Measurements from ENCODE around the gene CA10. TPM values are rescaled to one million over a fixed set of nuclear protein-coding genes. Genes with fewer than 3 reads are reported as not detected.

Gene CA10
- total and polyA plus RNA-seq, 2 of the 4 experiments (the other 2 are of a cell fraction), result not detected

- no TSS peak for BruUV-seq (replicated peaks)
- no peak overlapping the region for H4K5ac ChIP-seq (ENCODE audit: low read depth, low read length)
- H2AK9ac ChIP-seq (replicated peaks; ENCODE audit: low read depth, low read length, poor library complexity), result no peak overlapping the region
- H2AK5ac ChIP-seq (ENCODE audit: low read depth, low read length), result no peak overlapping the region
- no peak overlapping the region for H2BK20ac ChIP-seq (ENCODE audit: low read depth, low read length)
- H3K9me3 ChIP-seq (ENCODE audit: control insufficient read depth, insufficient read depth, low read length), result peaks cover 9% of the 10 kb centered on the region
- no peak overlapping the region for H3K56ac ChIP-seq (ENCODE audit: extremely low read depth, insufficient read depth, low read length)
- CTCF ChIA-PET, result no interaction called here
- H3K4ac ChIP-seq (ENCODE audit: low read depth, low read length), result no peak overlapping the region
- no peak overlapping the region for H3K27ac ChIP-seq (ENCODE audit: insufficient read depth, low read length)
- H3K36me3 ChIP-seq (ENCODE audit: control insufficient read depth, insufficient read depth, low read length), result no peaks in the 10 kb centered on the region
- no peak overlapping the region for H3K4me3 ChIP-seq (ENCODE audit: insufficient read depth, low read depth, low read length)
- no peaks in the 10 kb centered on the region for H3K9me1 ChIP-seq (ENCODE audit: insufficient read depth, low read length)
- no peak for ATAC-seq (ENCODE audit: low read depth)
- no peak overlapping the region for H3K4me2 ChIP-seq (ENCODE audit: low read depth, low read length)
- POLR2A ChIA-PET (ENCODE audit: unreplicated experiment), result no interaction called here
- no peaks in the 10 kb centered on the region for H3K79me1 ChIP-seq (ENCODE audit: low read depth in 1 of 2, low read length in 2 of 2)
- H3K23ac ChIP-seq (ENCODE audit: low read depth, low read length), result no peak overlapping the region
- no CpG with 5 or more reads among the region's 2 CpGs for WGBS, 2 experiments (ENCODE audit: extremely low coverage in 2 of 2, insufficient read length in 1 of 2)
- no peak overlapping the region for H3K9ac ChIP-seq (ENCODE audit: low read depth, low read length)
- no peaks in the 10 kb centered on the region for H3K27me3 ChIP-seq (ENCODE audit: control insufficient read depth, insufficient read depth, low read length)
- dilution Hi-C loops (cut with HindIII; ENCODE audit: low sequenced_read_pairs, unreplicated experiment) (no loop called here), in situ Hi-C loops (cut with MboI; ENCODE audit: low sequenced_read_pairs) (loop anchor here (10.0 kb wide), 1 partner anchor 58 kb away; no protein-coding TSS in a partner anchor), intact Hi-C loops (cut with micrococcal nuclease) (no loop called here)
- H3K18ac ChIP-seq (ENCODE audit: low read depth, low read length), result no peak overlapping the region
- no peak for DNase-seq
- H2AFZ ChIP-seq (replicated peaks; ENCODE audit: low read length, poor library complexity), result no peak overlapping the region
- H4K8ac ChIP-seq (ENCODE audit: low read depth in 2 of 2, low read length in 2 of 2), result no peak overlapping the region
- no peak for TF ChIP-seq RCOR1 (IDR thresholded peaks at IDR 0.05; ENCODE audit: insufficient replicate concordance, low read length)
- no peak for TF ChIP-seq CTCF (conservative IDR thresholded peaks at IDR 0.05; ENCODE audit: low read depth, low read length)
- no peak for TF ChIP-seq SMC3 (IDR thresholded peaks at IDR 0.05; ENCODE audit: low read depth, low read length)
- TF ChIP-seq MAFK (IDR thresholded peaks at IDR 0.05; ENCODE audit: low read depth, low read length), result no peak
- TF ChIP-seq FOS (IDR thresholded peaks at IDR 0.05; ENCODE audit: low read depth, low read length), result no peak
- TF ChIP-seq MXI1 (IDR thresholded peaks at IDR 0.05; ENCODE audit: borderline replicate concordance, low read depth, low read length), result no peak
- TF ChIP-seq POLR2A (IDR thresholded peaks at IDR 0.05; ENCODE audit: low read depth, low read length), result no peak
- H3K4me1 ChIP-seq (ENCODE audit: control insufficient read depth, insufficient read depth, low read length), result no peaks in the 10 kb centered on the region
- H4K20me1 ChIP-seq (ENCODE audit: insufficient read depth, low read length), result no peaks in the 10 kb centered on the region
- H2BK15ac ChIP-seq (ENCODE audit: low read depth, low read length), result no peak overlapping the region
- no peak overlapping the region for H2BK5ac ChIP-seq (ENCODE audit: low read depth, low read length, poor library complexity, severe bottlenecking)
- no peak overlapping the region for H4K91ac ChIP-seq (ENCODE audit: insufficient read depth, low read depth, low read length)
- H2BK120ac ChIP-seq (ENCODE audit: low read depth, low read length), result no peak overlapping the region
- no peak overlapping the region for H3K14ac ChIP-seq (replicated peaks; ENCODE audit: low read depth, low read length)
Measured at GRCh38 chr17:51833045-51833444, 325.5 kb downstream of the CA10 start.
